HEK293 (cell line): ENCODE results near the gene IPO11.
A peak's percentile ranks its signal among the peaks of the same experiment; 100 is the strongest.

Experiments used
- CTCF ChIA-PET: fragments of 350-600 bp; formaldehyde crosslinking; extraction: SDS; loops from one replicate; lab custom pipeline; 2021; ENCODE audit warnings: antibody characterized with exemption; lab: Yijun Ruan, JAX
- POLR2A ChIA-PET: fragments of 300-600 bp; formaldehyde crosslinking; extraction: SDS; loops from one replicate; lab custom pipeline; 2020; ENCODE audit warnings: antibody characterized with exemption, inconsistent platforms; lab: Yijun Ruan, JAX
- H3K27ac ChIP-seq: fragments of 200-500 bp; sonication (Bioruptor generic); 2 replicates; pipeline ENCODE4 v1.5.1; 2014; ENCODE audit warnings: low read depth, low read length, control low read depth, inconsistent platforms; ENCODE audit errors: extremely low read depth
- H3K36me3 ChIP-seq, 2 experiments: fragments of 200-500 bp in 1 of 2; sonication (Bioruptor generic) in 1 of 2; 1 replicate in 1 of 2; 2 replicates in 1 of 2; pipeline ENCODE4 v1.5.1; 2014 to 2017; ENCODE audit warnings: inconsistent platforms in 2 of 2, low read length in 2 of 2; ENCODE audit not compliant: control insufficient read depth in 2 of 2, insufficient read depth in 1 of 2
- H3K4me1 ChIP-seq: fragments of 200-500 bp; sonication (Bioruptor generic); 2 replicates; pipeline ENCODE4 v1.5.1; 2014; ENCODE audit warnings: mild to moderate bottlenecking, low read length, inconsistent platforms; ENCODE audit not compliant: control insufficient read depth, insufficient read depth
- H3K4me3 ChIP-seq: 2 replicates; pipeline ENCODE4 v1.5.1; 2011; ENCODE audit warnings: low read depth, mild to moderate bottlenecking, control low read depth, low read length, moderate library complexity
- H3K9me3 ChIP-seq: fragments of 200-500 bp; sonication (Bioruptor generic); 2 replicates; pipeline ENCODE4 v1.5.1; 2014; ENCODE audit warnings: low read depth, low read length, inconsistent platforms; ENCODE audit not compliant: control insufficient read depth, insufficient read depth
- SALL2 ChIP-seq: fragments of 450-650 bp; formaldehyde crosslinking; IDR thresholded peaks from 2 replicates; pipeline ENCODE4 v1.5.0; 2017; ENCODE audit warnings: missing biosample characterization, mild to moderate bottlenecking, missing genetic modification characterization, borderline replicate concordance
- TRIM28 ChIP-seq: IDR thresholded peaks from 2 replicates; pipeline ENCODE4 v1.6.1; 2011; ENCODE audit warnings: low read length, control low read depth, borderline replicate concordance
- ZBTB20 ChIP-seq: fragments of 450-650 bp; formaldehyde crosslinking; IDR thresholded peaks from 2 replicates; pipeline ENCODE4 v1.5.1; 2016; ENCODE audit warnings: missing biosample characterization, missing genetic modification characterization
- ZBTB8A ChIP-seq: fragments of 450-650 bp; formaldehyde crosslinking; IDR thresholded peaks from 2 replicates; pipeline ENCODE4 v1.5.1; 2016; ENCODE audit warnings: missing biosample characterization, missing genetic modification characterization
- ZNF112 ChIP-seq: fragments of 450-650 bp; formaldehyde crosslinking; IDR thresholded peaks from 2 replicates; pipeline ENCODE4 v1.5.0; 2017; ENCODE audit warnings: missing biosample characterization, missing genetic modification characterization
- ZNF140 ChIP-seq: fragments of 450-650 bp; formaldehyde crosslinking; IDR thresholded peaks from 2 replicates; pipeline ENCODE4 v1.5.1; 2016; ENCODE audit warnings: missing biosample characterization, missing genetic modification characterization
- ZNF19 ChIP-seq: fragments of 450-650 bp; formaldehyde crosslinking; IDR thresholded peaks from 2 replicates; pipeline ENCODE4; 2016; ENCODE audit warnings: missing biosample characterization, missing genetic modification characterization, low read depth
- ZNF214 ChIP-seq: fragments of 450-650 bp; formaldehyde crosslinking; IDR thresholded peaks from 2 replicates; pipeline ENCODE4 v1.5.1; 2017; ENCODE audit warnings: missing biosample characterization, mild to moderate bottlenecking, missing genetic modification characterization, borderline replicate concordance
- ZNF23 ChIP-seq: fragments of 450-650 bp; formaldehyde crosslinking; IDR thresholded peaks from 2 replicates; pipeline ENCODE4 v1.5.1; 2016; ENCODE audit warnings: missing biosample characterization, missing genetic modification characterization, borderline replicate concordance
- ZNF266 ChIP-seq: fragments of 450-650 bp; formaldehyde crosslinking; IDR thresholded peaks from 2 replicates; pipeline ENCODE4 v1.5.1; 2016; ENCODE audit warnings: missing biosample characterization, missing genetic modification characterization, low read depth
- ZNF302 ChIP-seq: fragments of 450-650 bp; formaldehyde crosslinking; IDR thresholded peaks from 2 replicates; pipeline ENCODE4 v1.5.1; 2016; ENCODE audit warnings: missing biosample characterization, missing genetic modification characterization, low read depth
- ZNF394 ChIP-seq: fragments of 450-650 bp; formaldehyde crosslinking; IDR thresholded peaks from 2 replicates; pipeline ENCODE4 v1.5.1; 2016; ENCODE audit warnings: missing biosample characterization, missing genetic modification characterization, mild to moderate bottlenecking, moderate library complexity, borderline replicate concordance
- ZNF530 ChIP-seq: fragments of 450-650 bp; formaldehyde crosslinking; IDR thresholded peaks from 2 replicates; pipeline ENCODE4 v1.5.1; 2016; ENCODE audit warnings: low read depth, missing biosample characterization, missing genetic modification characterization
- ZNF624 ChIP-seq: fragments of 450-650 bp; formaldehyde crosslinking; IDR thresholded peaks from 2 replicates; pipeline ENCODE4 v1.5.1; 2017; ENCODE audit warnings: missing biosample characterization, missing genetic modification characterization
- ZNF670 ChIP-seq: fragments of 450-650 bp; formaldehyde crosslinking; IDR thresholded peaks from 2 replicates; pipeline ENCODE4 v1.5.1; 2016; ENCODE audit warnings: missing biosample characterization, missing genetic modification characterization, low read depth
- ZNF677 ChIP-seq: fragments of 450-650 bp; IDR thresholded peaks from 2 replicates; pipeline ENCODE4 v1.5.0; 2018; ENCODE audit warnings: missing biosample characterization, mild to moderate bottlenecking, missing genetic modification characterization, moderate library complexity
- ZNF777 ChIP-seq: fragments of 450-650 bp; formaldehyde crosslinking; IDR thresholded peaks from 2 replicates; pipeline ENCODE4 v1.5.1; 2017; ENCODE audit warnings: missing biosample characterization, missing genetic modification characterization, borderline replicate concordance
- ZNF843 ChIP-seq: fragments of 450-650 bp; formaldehyde crosslinking; IDR thresholded peaks from 2 replicates; pipeline ENCODE4 v1.5.1; 2016; ENCODE audit warnings: missing biosample characterization, missing genetic modification characterization
- ZSCAN16 ChIP-seq: fragments of 450-650 bp; formaldehyde crosslinking; IDR thresholded peaks from 2 replicates; pipeline ENCODE4 v1.5.1; 2016; ENCODE audit warnings: missing biosample characterization, missing genetic modification characterization
- ZXDB ChIP-seq: fragments of 450-650 bp; formaldehyde crosslinking; IDR thresholded peaks from 2 replicates; pipeline ENCODE4 v1.5.1; 2016; ENCODE audit warnings: missing biosample characterization, missing genetic modification characterization
- TF ChIP-seq, protein P1 (sequence below): fragments of 450-650 bp; formaldehyde crosslinking; IDR thresholded peaks from 2 replicates; pipeline ENCODE4 v1.5.1; 2016; ENCODE audit warnings: missing biosample characterization, missing genetic modification characterization
- TF ChIP-seq, protein P2 (sequence below): fragments of 450-650 bp; formaldehyde crosslinking; IDR thresholded peaks from 2 replicates; pipeline ENCODE4 v1.5.1; 2016; ENCODE audit warnings: missing biosample characterization, missing genetic modification characterization
- TF ChIP-seq, protein P3 (sequence below): sonication (generic); formaldehyde crosslinking; IDR thresholded peaks from 2 replicates; pipeline ENCODE4 v1.8.1; 2022; ENCODE audit warnings: mild to moderate bottlenecking, moderate library complexity, missing genetic modification reagents
- TF ChIP-seq, protein P4 (sequence below): fragments of 450-650 bp; formaldehyde crosslinking; IDR thresholded peaks from 2 replicates; pipeline ENCODE4 v1.5.1; 2017; ENCODE audit warnings: missing biosample characterization, missing genetic modification characterization
- TF ChIP-seq, protein P5 (sequence below): fragments of 450-650 bp; formaldehyde crosslinking; IDR thresholded peaks from 2 replicates; pipeline ENCODE4 v1.5.1; 2016; ENCODE audit warnings: missing biosample characterization, missing genetic modification characterization

IPO11 gene

DNA sequence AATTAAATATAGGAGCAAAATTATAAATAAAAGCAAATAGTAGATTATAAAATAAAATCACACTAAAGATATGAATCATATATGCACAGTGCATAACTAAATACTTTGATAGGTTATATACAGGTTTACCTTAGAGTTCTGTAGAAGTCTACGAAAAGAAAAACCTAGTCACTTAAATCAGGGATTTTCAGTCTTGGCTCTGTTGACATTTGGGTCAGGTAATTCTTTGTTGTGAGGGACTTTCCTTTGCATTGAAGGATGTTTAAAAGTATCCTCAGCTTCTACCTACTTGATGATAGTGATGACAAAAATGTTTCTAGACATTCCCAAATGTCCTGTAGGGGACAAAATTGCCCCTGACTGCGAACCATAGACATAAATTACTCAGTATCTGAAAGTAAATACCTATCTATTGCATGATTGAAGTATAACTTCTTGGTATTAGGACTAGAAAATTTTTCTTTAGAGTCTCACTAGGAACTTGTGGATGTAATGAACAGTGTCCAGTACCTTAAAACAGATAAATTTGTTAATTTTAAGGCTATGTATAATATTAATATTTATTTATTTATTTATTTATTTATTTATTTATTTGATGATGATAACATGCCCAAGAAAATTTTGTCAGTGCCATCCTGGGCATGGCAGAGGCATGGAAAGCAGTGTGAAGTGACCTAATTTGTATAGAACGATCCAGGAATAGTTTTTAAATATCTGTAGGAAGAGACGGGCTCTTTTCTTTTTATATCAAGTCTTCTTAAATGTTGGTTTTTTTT is 122.1 kb downstream of the IPO11 start (continued):
- TF ChIP-seq, protein P1, sequence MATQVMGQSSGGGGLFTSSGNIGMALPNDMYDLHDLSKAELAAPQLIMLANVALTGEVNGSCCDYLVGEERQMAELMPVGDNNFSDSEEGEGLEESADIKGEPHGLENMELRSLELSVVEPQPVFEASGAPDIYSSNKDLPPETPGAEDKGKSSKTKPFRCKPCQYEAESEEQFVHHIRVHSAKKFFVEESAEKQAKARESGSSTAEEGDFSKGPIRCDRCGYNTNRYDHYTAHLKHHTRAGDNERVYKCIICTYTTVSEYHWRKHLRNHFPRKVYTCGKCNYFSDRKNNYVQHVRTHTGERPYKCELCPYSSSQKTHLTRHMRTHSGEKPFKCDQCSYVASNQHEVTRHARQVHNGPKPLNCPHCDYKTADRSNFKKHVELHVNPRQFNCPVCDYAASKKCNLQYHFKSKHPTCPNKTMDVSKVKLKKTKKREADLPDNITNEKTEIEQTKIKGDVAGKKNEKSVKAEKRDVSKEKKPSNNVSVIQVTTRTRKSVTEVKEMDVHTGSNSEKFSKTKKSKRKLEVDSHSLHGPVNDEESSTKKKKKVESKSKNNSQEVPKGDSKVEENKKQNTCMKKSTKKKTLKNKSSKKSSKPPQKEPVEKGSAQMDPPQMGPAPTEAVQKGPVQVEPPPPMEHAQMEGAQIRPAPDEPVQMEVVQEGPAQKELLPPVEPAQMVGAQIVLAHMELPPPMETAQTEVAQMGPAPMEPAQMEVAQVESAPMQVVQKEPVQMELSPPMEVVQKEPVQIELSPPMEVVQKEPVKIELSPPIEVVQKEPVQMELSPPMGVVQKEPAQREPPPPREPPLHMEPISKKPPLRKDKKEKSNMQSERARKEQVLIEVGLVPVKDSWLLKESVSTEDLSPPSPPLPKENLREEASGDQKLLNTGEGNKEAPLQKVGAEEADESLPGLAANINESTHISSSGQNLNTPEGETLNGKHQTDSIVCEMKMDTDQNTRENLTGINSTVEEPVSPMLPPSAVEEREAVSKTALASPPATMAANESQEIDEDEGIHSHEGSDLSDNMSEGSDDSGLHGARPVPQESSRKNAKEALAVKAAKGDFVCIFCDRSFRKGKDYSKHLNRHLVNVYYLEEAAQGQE: no peak
- TF ChIP-seq ZNF843 (tag by site-specific recombination) (no peak), ZNF266 (tag by site-specific recombination) (0 out of 2 replicates have a peak, but pooled peaks have one; percentile 11), TRIM28 (no peak), ZNF302 (tag by site-specific recombination) (no peak), ZNF23 (tag by site-specific recombination) (no peak), ZBTB8A (tag by site-specific recombination) (peak; percentile 27; the same call in 1 of the 2 replicates), ZNF394 (peak; percentile 79; the same call in 1 of the 2 replicates), ZNF214 (tag by site-specific recombination) (no peak), ZNF777 (no peak), ZNF530 (no peak)
- TF ChIP-seq, protein P2, sequence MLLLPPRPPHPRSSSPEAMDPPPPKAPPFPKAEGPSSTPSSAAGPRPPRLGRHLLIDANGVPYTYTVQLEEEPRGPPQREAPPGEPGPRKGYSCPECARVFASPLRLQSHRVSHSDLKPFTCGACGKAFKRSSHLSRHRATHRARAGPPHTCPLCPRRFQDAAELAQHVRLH (tag by site-specific recombination): no peak

DNA sequence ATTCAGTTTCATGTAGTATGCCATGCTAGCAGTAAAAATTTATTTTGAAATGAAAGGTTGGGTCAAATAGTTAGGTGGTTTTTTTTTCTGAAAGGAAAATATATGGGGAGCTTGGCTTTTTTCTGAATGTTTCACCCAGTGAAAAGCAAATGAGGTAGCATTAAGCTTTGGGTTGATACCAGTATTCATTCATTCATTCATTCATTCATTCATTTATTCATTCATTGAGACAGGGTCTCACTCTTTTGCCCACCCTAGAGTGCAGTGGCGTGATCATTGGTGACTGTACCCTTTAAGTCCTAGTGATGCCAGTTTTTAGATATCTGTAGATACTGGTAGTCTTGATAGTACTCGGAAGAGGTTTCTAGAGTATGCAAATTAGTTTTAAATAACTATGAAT is 123.7 kb downstream of the IPO11 start:
- Histone ChIP-seq H3K9me3 (no peaks in the 10 kb centered on the region), H3K36me3 (peaks cover 7 to 8% of the 10 kb centered on the region in 2 experiments; a peak in 2 of 3 replicates), H3K4me1 (no peaks in the 10 kb centered on the region), H3K4me3 (no peak overlapping the region), H3K27ac (no peak overlapping the region)
- CTCF ChIA-PET: no interaction called here
- no peak for TF ChIP-seq ZNF670 (tag by site-specific recombination)
- TF ChIP-seq, protein P3, sequence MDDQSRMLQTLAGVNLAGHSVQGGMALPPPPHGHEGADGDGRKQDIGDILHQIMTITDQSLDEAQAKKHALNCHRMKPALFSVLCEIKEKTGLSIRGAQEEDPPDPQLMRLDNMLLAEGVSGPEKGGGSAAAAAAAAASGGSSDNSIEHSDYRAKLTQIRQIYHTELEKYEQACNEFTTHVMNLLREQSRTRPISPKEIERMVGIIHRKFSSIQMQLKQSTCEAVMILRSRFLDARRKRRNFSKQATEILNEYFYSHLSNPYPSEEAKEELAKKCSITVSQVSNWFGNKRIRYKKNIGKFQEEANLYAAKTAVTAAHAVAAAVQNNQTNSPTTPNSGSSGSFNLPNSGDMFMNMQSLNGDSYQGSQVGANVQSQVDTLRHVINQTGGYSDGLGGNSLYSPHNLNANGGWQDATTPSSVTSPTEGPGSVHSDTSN (CRISPR knock-in tag): no peak
- TF ChIP-seq ZSCAN16 (tag by site-specific recombination): no peak
- no peak for TF ChIP-seq SALL2 (tag by site-specific recombination)
- POLR2A ChIA-PET: no interaction called here

DNA sequence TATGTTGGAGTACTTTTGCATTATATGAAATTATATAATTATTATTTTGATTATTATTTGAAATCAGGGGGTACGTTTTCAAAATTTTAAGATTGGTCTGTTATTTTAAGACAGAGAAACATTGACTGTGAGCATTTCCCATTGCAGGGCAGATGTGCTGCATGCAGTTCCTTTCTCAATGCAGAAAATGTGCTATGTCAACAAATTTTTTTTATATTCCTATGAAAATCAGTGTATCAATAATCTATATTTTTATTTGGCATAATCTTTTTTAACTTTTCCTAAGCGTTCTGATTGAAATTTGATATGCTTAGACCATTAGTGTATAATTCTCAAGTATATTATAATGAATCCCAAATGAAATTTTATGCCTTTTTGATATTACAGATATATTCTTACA is 124.2 kb downstream of the IPO11 start:
- POLR2A ChIA-PET: no interaction called here
- Histone ChIP-seq H3K27ac (no peak overlapping the region), H3K9me3 (no peaks in the 10 kb centered on the region), H3K36me3 (peaks cover 5 to 11% of the 10 kb centered on the region in 2 experiments; a peak in 2 of 3 replicates), H3K4me1 (no peaks in the 10 kb centered on the region), H3K4me3 (no peak overlapping the region)
- CTCF ChIA-PET: no interaction called here
- no peak for TF ChIP-seq ZNF140
- TF ChIP-seq ZNF19 (tag by site-specific recombination): no peak
- TF ChIP-seq ZNF624: no peak
- no peak for TF ChIP-seq ZXDB (tag by site-specific recombination)
- TF ChIP-seq ZNF677 (tag by site-specific recombination): no peak
- TF ChIP-seq, protein P4, sequence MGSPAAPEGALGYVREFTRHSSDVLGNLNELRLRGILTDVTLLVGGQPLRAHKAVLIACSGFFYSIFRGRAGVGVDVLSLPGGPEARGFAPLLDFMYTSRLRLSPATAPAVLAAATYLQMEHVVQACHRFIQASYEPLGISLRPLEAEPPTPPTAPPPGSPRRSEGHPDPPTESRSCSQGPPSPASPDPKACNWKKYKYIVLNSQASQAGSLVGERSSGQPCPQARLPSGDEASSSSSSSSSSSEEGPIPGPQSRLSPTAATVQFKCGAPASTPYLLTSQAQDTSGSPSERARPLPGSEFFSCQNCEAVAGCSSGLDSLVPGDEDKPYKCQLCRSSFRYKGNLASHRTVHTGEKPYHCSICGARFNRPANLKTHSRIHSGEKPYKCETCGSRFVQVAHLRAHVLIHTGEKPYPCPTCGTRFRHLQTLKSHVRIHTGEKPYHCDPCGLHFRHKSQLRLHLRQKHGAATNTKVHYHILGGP (tag by site-specific recombination): no peak
- TF ChIP-seq ZBTB20 (tag by site-specific recombination): no peak
- TF ChIP-seq ZNF112 (tag by site-specific recombination): no peak
- TF ChIP-seq, protein P5, sequence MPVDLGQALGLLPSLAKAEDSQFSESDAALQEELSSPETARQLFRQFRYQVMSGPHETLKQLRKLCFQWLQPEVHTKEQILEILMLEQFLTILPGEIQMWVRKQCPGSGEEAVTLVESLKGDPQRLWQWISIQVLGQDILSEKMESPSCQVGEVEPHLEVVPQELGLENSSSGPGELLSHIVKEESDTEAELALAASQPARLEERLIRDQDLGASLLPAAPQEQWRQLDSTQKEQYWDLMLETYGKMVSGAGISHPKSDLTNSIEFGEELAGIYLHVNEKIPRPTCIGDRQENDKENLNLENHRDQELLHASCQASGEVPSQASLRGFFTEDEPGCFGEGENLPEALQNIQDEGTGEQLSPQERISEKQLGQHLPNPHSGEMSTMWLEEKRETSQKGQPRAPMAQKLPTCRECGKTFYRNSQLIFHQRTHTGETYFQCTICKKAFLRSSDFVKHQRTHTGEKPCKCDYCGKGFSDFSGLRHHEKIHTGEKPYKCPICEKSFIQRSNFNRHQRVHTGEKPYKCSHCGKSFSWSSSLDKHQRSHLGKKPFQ (tag by site-specific recombination): no peak
